RWPE2 (cell line): ENCODE data around the gene GAS7.

Source experiments
- ATAC-seq: fragments of 200-7000 bp; cut with Tn5 transposase; 3 replicates; pipeline ENCODE4 v1.9.1; 2021; ENCODE audit warnings: low read depth
- DNase-seq: peaks from one replicate; pipeline ENCODE4 v3.0.0-alpha.2; 2020; ENCODE audit warnings: low spot score
- H3K27ac ChIP-seq: fragments of 450-650 bp; 2 replicates; pipeline ENCODE4 v1.5.1; 2017; ENCODE audit warnings: mild to moderate bottlenecking; ENCODE audit not compliant: poor library complexity, severe bottlenecking
- H3K27me3 ChIP-seq: fragments of 250-450 bp; sonication (Bioruptor Pico); 2 replicates; pipeline ENCODE4 v1.5.1; 2021; ENCODE audit warnings: mild to moderate bottlenecking, moderate library complexity; ENCODE audit not compliant: insufficient read depth, poor library complexity, severe bottlenecking
- H3K36me3 ChIP-seq: fragments of 250-450 bp; sonication (Bioruptor Pico); 2 replicates; pipeline ENCODE4 v1.5.1; 2020; ENCODE audit warnings: low read depth, mild to moderate bottlenecking, moderate library complexity
- H3K4me1 ChIP-seq: fragments of 250-450 bp; sonication (Bioruptor Pico); 2 replicates; pipeline ENCODE4 v1.5.1; 2021; ENCODE audit warnings: mild to moderate bottlenecking, moderate library complexity; ENCODE audit not compliant: insufficient read depth, poor library complexity, severe bottlenecking
- H3K4me3 ChIP-seq: fragments of 250-450 bp; sonication (Bioruptor Pico); 2 replicates; pipeline ENCODE4 v1.5.1; 2021; ENCODE audit warnings: mild to moderate bottlenecking, moderate library complexity; ENCODE audit not compliant: severe bottlenecking
- H3K9me3 ChIP-seq: fragments of 250-450 bp; sonication (Bioruptor Pico); 2 replicates; pipeline ENCODE4 v1.5.1; 2021; ENCODE audit warnings: mild to moderate bottlenecking, moderate library complexity; ENCODE audit not compliant: severe bottlenecking
- TF ChIP-seq, protein P1 (sequence below): fragments of 450-650 bp; IDR thresholded peaks from one replicate; pipeline ENCODE4 v1.5.1; 2017; ENCODE audit warnings: mild to moderate bottlenecking, moderate library complexity; ENCODE audit not compliant: poor library complexity, severe bottlenecking

GAS7 gene

GRCh38 chr17:10172778-10173177 is 25.6 kb downstream of the GAS7 start:
- DNase-seq (no peak), ATAC-seq (no peak)
- H3K27ac ChIP-seq = no peak overlapping the region
- H3K27me3 ChIP-seq = no peaks in the 10 kb centered on the region
- no peaks in the 10 kb centered on the region for H3K9me3 ChIP-seq
- TF ChIP-seq, protein P1, sequence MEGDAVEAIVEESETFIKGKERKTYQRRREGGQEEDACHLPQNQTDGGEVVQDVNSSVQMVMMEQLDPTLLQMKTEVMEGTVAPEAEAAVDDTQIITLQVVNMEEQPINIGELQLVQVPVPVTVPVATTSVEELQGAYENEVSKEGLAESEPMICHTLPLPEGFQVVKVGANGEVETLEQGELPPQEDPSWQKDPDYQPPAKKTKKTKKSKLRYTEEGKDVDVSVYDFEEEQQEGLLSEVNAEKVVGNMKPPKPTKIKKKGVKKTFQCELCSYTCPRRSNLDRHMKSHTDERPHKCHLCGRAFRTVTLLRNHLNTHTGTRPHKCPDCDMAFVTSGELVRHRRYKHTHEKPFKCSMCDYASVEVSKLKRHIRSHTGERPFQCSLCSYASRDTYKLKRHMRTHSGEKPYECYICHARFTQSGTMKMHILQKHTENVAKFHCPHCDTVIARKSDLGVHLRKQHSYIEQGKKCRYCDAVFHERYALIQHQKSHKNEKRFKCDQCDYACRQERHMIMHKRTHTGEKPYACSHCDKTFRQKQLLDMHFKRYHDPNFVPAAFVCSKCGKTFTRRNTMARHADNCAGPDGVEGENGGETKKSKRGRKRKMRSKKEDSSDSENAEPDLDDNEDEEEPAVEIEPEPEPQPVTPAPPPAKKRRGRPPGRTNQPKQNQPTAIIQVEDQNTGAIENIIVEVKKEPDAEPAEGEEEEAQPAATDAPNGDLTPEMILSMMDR = no peak
- no peaks in the 10 kb centered on the region for H3K36me3 ChIP-seq
- no peaks in the 10 kb centered on the region for H3K4me1 ChIP-seq
- H3K4me3 ChIP-seq = no peak overlapping the region

GRCh38 chr17:10172241-10172741 is 26.1 kb downstream of the GAS7 start:
- Histone ChIP-seq H3K9me3 (no peaks in the 10 kb centered on the region), H3K4me1 (no peaks in the 10 kb centered on the region), H3K27me3 (no peaks in the 10 kb centered on the region), H3K4me3 (no peak overlapping the region), H3K36me3 (no peaks in the 10 kb centered on the region), H3K27ac (no peak overlapping the region)
- no peak; the same call in 2 of the 3 replicates for ATAC-seq
- TF ChIP-seq, protein P1 = no peak
- DNase-seq = no peak

DNA sequence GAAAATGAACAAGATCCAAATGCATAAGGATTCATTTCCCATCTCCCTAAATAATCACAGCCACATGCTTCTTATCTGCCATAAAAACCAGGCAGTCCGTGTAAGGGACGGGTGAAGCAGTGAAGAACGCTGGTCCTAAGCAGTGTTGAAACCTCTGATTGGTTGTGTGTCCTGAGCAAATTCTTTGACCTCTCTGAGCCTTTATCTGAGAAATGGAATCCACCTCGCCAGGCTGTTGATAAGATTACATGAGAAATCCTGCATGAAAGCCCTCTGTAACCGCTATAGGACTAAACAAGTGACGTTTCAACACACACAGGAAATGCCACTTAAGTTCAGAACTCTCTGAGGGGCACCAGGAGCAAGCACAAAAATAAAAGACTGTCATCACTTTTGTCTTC is 26.8 kb downstream of the GAS7 start:
- no peak for ATAC-seq
- Histone ChIP-seq H3K4me1 (no peaks in the 10 kb centered on the region), H3K27me3 (no peaks in the 10 kb centered on the region), H3K27ac (no peak overlapping the region), H3K9me3 (no peaks in the 10 kb centered on the region), H3K36me3 (no peaks in the 10 kb centered on the region), H3K4me3 (no peak overlapping the region)
- TF ChIP-seq, protein P1 = no peak
- no peak for DNase-seq

DNA sequence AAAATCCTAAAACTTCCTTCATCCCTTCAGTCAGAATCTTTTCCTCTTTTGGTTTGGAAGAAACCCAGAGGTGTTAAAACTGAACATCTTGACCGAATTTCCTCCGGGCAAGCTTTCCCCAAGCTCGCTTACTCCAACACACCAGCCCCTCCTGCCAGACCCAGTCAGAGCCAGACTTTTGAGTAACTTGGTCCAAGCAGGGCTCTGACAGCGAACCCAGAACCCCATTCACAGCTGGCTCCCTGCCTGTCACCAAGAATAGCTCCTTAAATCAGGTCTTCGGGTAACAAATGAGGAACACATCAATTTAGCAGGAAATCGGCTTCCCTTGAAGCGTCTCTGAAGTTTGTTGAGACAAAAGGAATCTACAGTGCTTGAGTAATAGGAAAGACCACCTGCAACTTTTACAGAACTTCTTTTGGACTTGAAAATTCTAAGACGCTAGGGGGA is 27.3 kb downstream of the GAS7 start:
- no peaks in the 10 kb centered on the region for H3K4me1 ChIP-seq
- ATAC-seq (no peak), DNase-seq (no peak)
- H3K27ac ChIP-seq = no peak overlapping the region
- TF ChIP-seq, protein P1 = no peak
- H3K4me3 ChIP-seq = no peak overlapping the region
- H3K27me3 ChIP-seq = no peaks in the 10 kb centered on the region
- no peaks in the 10 kb centered on the region for H3K36me3 ChIP-seq
- no peaks in the 10 kb centered on the region for H3K9me3 ChIP-seq

- Histone ChIP-seq H3K4me3 (no peak overlapping the region), H3K27ac (no peak overlapping the region), H3K27me3 (no peaks in the 10 kb centered on the region), H3K4me1 (no peaks in the 10 kb centered on the region), H3K36me3 (no peaks in the 10 kb centered on the region), H3K9me3 (no peaks in the 10 kb centered on the region)
- no peak for ATAC-seq
- TF ChIP-seq, protein P1 = no peak
- DNase-seq = no peak
Observed at GRCh38 chr17:10170233-10170632, 28.2 kb downstream of the GAS7 start.
